NCI-H748 treated with DMSO at 0.1 percent for 48 hours (cell line): ENCODE measurements around the gene NELFA.

Experiments used
- DNase-seq: peaks from one replicate; lab custom pipeline; 2025; lab: John Stamatoyannopoulos, UW

The NELFA gene

GRCh38 chr4:1964971-1965370 is 43.8 kb downstream of the NELFA start:
- no peak for DNase-seq

GRCh38 chr4:1964443-1964842 is 44.3 kb downstream of the NELFA start:
- DNase-seq = no peak

- DNase-seq = no peak
Measured at GRCh38 chr4:1962980-1963379, 45.8 kb downstream of the NELFA start.

GRCh38 chr4:1961563-1961962 is 47.2 kb downstream of the NELFA start:
- no peak for DNase-seq

GRCh38 chr4:1961038-1961437 is 47.7 kb downstream of the NELFA start:
- no peak for DNase-seq

GRCh38 chr4:1960170-1960825 is 48.5 kb downstream of the NELFA start:
- no peak for DNase-seq

GRCh38 chr4:1959104-1959384 is 49.7 kb downstream of the NELFA start:
- no peak for DNase-seq

GRCh38 chr4:1958276-1959103 is 50.3 kb downstream of the NELFA start:
- DNase-seq = no peak

- no peak for DNase-seq
Measured at GRCh38 chr4:1956631-1957030, 52.1 kb downstream of the NELFA start.

GRCh38 chr4:1953335-1953734 is 55.4 kb downstream of the NELFA start:
- DNase-seq = no peak

- DNase-seq = no peak
Measured at GRCh38 chr4:1952719-1953118, 56.1 kb downstream of the NELFA start.

- DNase-seq = no peak
Measured at GRCh38 chr4:1952058-1952700, 56.6 kb downstream of the NELFA start.

- no peak for DNase-seq
Measured at GRCh38 chr4:1950369-1950768, 58.4 kb downstream of the NELFA start.

- no peak for DNase-seq
Measured at GRCh38 chr4:1948892-1949436, 59.8 kb downstream of the NELFA start.

GRCh38 chr4:1948232-1948631 is 60.5 kb downstream of the NELFA start:
- DNase-seq = no peak

GRCh38 chr4:1945912-1946311 is 62.9 kb downstream of the NELFA start:
- DNase-seq = no peak

- DNase-seq = no peak
Measured at GRCh38 chr4:1945124-1945895, 63.5 kb downstream of the NELFA start.

GRCh38 chr4:1943928-1944327 is 64.8 kb downstream of the NELFA start:
- DNase-seq = no peak

GRCh38 chr4:1940566-1940965 is 68.2 kb downstream of the NELFA start:
- DNase-seq = no peak

GRCh38 chr4:1939664-1940509 is 68.9 kb downstream of the NELFA start:
- no peak for DNase-seq

GRCh38 chr4:1938027-1938426 is 70.7 kb downstream of the NELFA start:
- DNase-seq = no peak
